Mesenchymal stem cell (in vitro differentiated cells and primary cell): ENCODE measurements around the gene SDC4.

Source experiments
- DNase-seq: peaks from one replicate; pipeline ENCODE4 v3.0.0-alpha.2; 2013
- H2AFZ ChIP-seq: one replicate; pipeline ENCODE4 v1.6.1; 2013; ENCODE audit warnings: low read depth, mild to moderate bottlenecking, control low read depth, inconsistent platforms, low read length, moderate library complexity
- H2AK5ac ChIP-seq: 2 replicates; pipeline ENCODE4 v1.6.1; 2013; ENCODE audit warnings: low read length, moderate library complexity, mild to moderate bottlenecking, inconsistent platforms; ENCODE audit not compliant: severe bottlenecking
- H2BK120ac ChIP-seq: one replicate; pipeline ENCODE4 v1.6.1; 2013; ENCODE audit warnings: low read depth, mild to moderate bottlenecking, inconsistent platforms, low read length, moderate library complexity
- H2BK12ac ChIP-seq, 2 experiments: one replicate each; pipeline ENCODE4 v1.6.1; 2013; ENCODE audit warnings: inconsistent platforms in 2 of 2, low read length in 2 of 2, mild to moderate bottlenecking in 2 of 2, moderate library complexity in 2 of 2, control low read depth in 1 of 2
- H2BK15ac ChIP-seq: one replicate; pipeline ENCODE4 v1.6.1; 2013; ENCODE audit warnings: mild to moderate bottlenecking, low read depth, inconsistent platforms; ENCODE audit not compliant: poor library complexity, severe bottlenecking
- H2BK5ac ChIP-seq: 2 replicates; pipeline ENCODE4 v1.6.1; 2013; ENCODE audit warnings: low read depth, mild to moderate bottlenecking, low read length, control low read depth, inconsistent platforms; ENCODE audit not compliant: poor library complexity, severe bottlenecking
- H3K14ac ChIP-seq, 2 experiments: one replicate each; pipeline ENCODE4 v1.6.1; 2013; ENCODE audit warnings: inconsistent platforms in 2 of 2, low read length in 2 of 2, control low read depth in 1 of 2, mild to moderate bottlenecking in 1 of 2, moderate library complexity in 1 of 2
- H3K18ac ChIP-seq, 2 experiments: one replicate each; pipeline ENCODE4 v1.6.1; 2013; ENCODE audit warnings: inconsistent platforms in 2 of 2, low read length in 2 of 2, control low read depth in 1 of 2, low read depth in 1 of 2, mild to moderate bottlenecking in 1 of 2
- H3K23ac ChIP-seq, 2 experiments: one replicate each; pipeline ENCODE4 v1.6.1; 2013; ENCODE audit warnings: inconsistent platforms in 2 of 2, low read length in 2 of 2, mild to moderate bottlenecking in 2 of 2, moderate library complexity in 2 of 2, control low read depth in 1 of 2
- H3K27ac ChIP-seq: 2 replicates; pipeline ENCODE4 v1.5.1; 2013; ENCODE audit warnings: mild to moderate bottlenecking, moderate library complexity, low read length, control low read depth, inconsistent platforms; ENCODE audit not compliant: poor library complexity, severe bottlenecking
- H3K27me3 ChIP-seq, 2 experiments: 2 replicates each; pipeline versions ENCODE4 v1.6.1 to v1.7.0; 2013; ENCODE audit warnings: low read length in 2 of 2, mild to moderate bottlenecking in 2 of 2, moderate library complexity in 2 of 2, control low read depth in 1 of 2, inconsistent platforms in 1 of 2; ENCODE audit not compliant: control insufficient read depth in 1 of 2, insufficient read depth in 1 of 2
- H3K36me3 ChIP-seq, 2 experiments: 2 replicates each; pipeline versions ENCODE4 v1.6.1 to v1.7.0; 2013; ENCODE audit warnings: low read length in 2 of 2, control low read depth in 1 of 2, inconsistent platforms in 1 of 2, low read depth in 1 of 2, mild to moderate bottlenecking in 1 of 2; ENCODE audit not compliant: insufficient read depth in 2 of 2, control insufficient read depth in 1 of 2
- H3K4ac ChIP-seq, 2 experiments: one replicate each; pipeline ENCODE4 v1.6.1; 2013; ENCODE audit warnings: inconsistent platforms in 2 of 2, low read length in 2 of 2, mild to moderate bottlenecking in 2 of 2, moderate library complexity in 2 of 2, control low read depth in 1 of 2, low read depth in 1 of 2
- H3K4me1 ChIP-seq: 2 replicates; pipeline ENCODE4 v1.6.1; 2013; ENCODE audit warnings: low read depth, low read length, control low read depth; ENCODE audit not compliant: control insufficient read depth, insufficient read depth
- H3K4me2 ChIP-seq: 2 replicates; pipeline ENCODE4 v1.6.1; 2013; ENCODE audit warnings: low read length, mild to moderate bottlenecking, inconsistent platforms; ENCODE audit not compliant: poor library complexity, severe bottlenecking
- H3K4me3 ChIP-seq, 2 experiments: 2 replicates each; pipeline versions ENCODE4 v1.5.1 to v1.7.0; 2013; ENCODE audit warnings: low read length in 2 of 2, mild to moderate bottlenecking in 2 of 2, control low read depth in 1 of 2, low read depth in 1 of 2; ENCODE audit not compliant: insufficient read depth in 1 of 2
- H3K79me1 ChIP-seq: replicated peaks from 2 replicates; pipeline ENCODE4 v1.6.1; 2013; ENCODE audit warnings: mild to moderate bottlenecking, control low read depth, low read length, inconsistent platforms; ENCODE audit not compliant: poor library complexity, severe bottlenecking
- H3K9ac ChIP-seq: 2 replicates; pipeline ENCODE4 v1.7.0; 2013; ENCODE audit warnings: mild to moderate bottlenecking, low read length, moderate library complexity
- H3K9me3 ChIP-seq: 2 replicates; pipeline ENCODE4 v1.7.0; 2013; ENCODE audit warnings: mild to moderate bottlenecking, low read length; ENCODE audit not compliant: control insufficient read depth
- H4K8ac ChIP-seq: one replicate; pipeline ENCODE4 v1.6.1; 2013; ENCODE audit warnings: inconsistent platforms, mild to moderate bottlenecking, low read length, moderate library complexity
- H4K91ac ChIP-seq: one replicate; pipeline ENCODE4 v1.6.1; 2013; ENCODE audit warnings: mild to moderate bottlenecking, low read length, inconsistent platforms
- WGBS: methylation state at CpG from one replicate; pipeline ENCODE4 v1.1.7; 2013; ENCODE audit warnings: mixed read lengths; 5-methylcytosine and 5-hydroxymethylcytosine counted together

SDC4 gene

GRCh38 chr20:45365444-45365970, 17.3 kb upstream of the SDC4 start:
- H3K23ac ChIP-seq, result no peak overlapping the region
- 99% methylated on average over 5 of the region's 5 CpGs for WGBS
- no peak overlapping the region for H3K4me3 ChIP-seq
- H3K27me3 ChIP-seq, result no peaks in the 10 kb centered on the region
- peaks cover 27 to 37% of the 10 kb centered on the region in 2 experiments for H3K36me3 ChIP-seq
- no peak for DNase-seq
- H2AK5ac ChIP-seq, result no peak overlapping the region
- H3K9ac ChIP-seq, result no peak overlapping the region
- no peak overlapping the region for H3K27ac ChIP-seq
- H3K4me2 ChIP-seq, result no peak overlapping the region
- H2BK12ac ChIP-seq, result no peak overlapping the region
- no peak overlapping the region for H2BK120ac ChIP-seq
- no peaks in the 10 kb centered on the region for H3K9me3 ChIP-seq
- H3K4ac ChIP-seq, result no peak overlapping the region
- no peak overlapping the region for H2BK15ac ChIP-seq
- peaks cover 27% of the 10 kb centered on the region for H3K79me1 ChIP-seq
- no peak overlapping the region for H2AFZ ChIP-seq
- peaks cover 4% of the 10 kb centered on the region for H3K4me1 ChIP-seq
- no peak overlapping the region for H4K91ac ChIP-seq
- no peak overlapping the region for H3K18ac ChIP-seq
- H3K14ac ChIP-seq, result no peak overlapping the region
- no peak overlapping the region for H2BK5ac ChIP-seq
- no peak overlapping the region for H4K8ac ChIP-seq

DNA sequence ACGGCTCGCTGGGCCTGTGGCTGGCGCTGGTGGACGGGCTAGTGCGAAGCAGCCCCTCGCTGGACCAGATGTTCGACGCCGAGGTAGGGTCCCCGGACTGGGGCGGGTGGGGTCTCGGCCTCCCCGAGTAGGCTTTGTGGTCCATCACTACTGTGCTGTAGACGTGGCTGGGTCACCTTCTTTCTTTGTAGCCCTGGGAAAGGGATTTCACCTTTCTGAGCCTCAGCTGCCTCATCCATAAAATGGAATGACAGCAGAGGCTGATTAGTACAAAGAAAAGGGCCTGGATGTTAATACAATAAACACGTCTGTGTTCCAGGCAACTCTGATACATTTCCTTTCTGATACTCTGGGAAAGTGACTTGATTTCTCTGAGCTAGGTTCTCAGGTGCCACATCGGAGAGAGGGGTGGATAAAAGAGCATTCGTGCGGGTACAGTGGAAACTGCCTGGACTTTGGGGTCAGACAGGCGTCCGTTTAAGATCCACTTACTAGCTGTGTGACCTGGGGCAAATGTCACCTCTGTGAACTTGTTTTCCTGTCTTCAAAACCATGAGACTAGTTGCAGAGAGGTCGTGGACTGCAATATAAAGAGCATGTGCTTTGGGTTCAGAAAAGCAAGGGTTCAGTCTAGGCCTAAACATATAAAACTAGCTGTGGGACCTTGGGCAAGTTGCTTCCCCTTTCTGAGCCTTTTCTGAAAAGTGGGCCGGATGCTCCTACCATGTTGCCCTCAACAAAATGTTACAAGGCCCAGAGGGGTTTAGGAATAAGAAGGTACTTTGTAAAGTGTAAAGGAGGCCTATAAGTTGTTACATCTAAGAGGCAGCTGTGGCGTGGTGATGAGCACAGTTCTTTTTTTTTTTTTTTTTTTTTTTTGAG, 15.6 kb upstream of the SDC4 start:
- Histone ChIP-seq H2AK5ac (no peak overlapping the region), H3K9ac (peak overlapping the region; percentile 99), H3K4ac (no peak overlapping the region), H3K14ac (peak overlapping the region in 1 of 2 experiments; percentile 45), H3K18ac (peak overlapping the region in 1 of 2 experiments; percentile 73), H2BK5ac (no peak overlapping the region), H4K91ac (no peak overlapping the region), H2BK120ac (no peak overlapping the region), H2BK15ac (no peak overlapping the region), H3K27ac (no peak overlapping the region), H3K4me2 (peak overlapping the region; percentile 76), H3K79me1 (peaks cover 27% of the 10 kb centered on the region), H2BK12ac (no peak overlapping the region), H3K4me3 (peak overlapping the region; percentile 79 to 95), H3K36me3 (peaks cover 24 to 37% of the 10 kb centered on the region in 2 experiments), H3K23ac (peak overlapping the region in 1 of 2 experiments; percentile 3), H4K8ac (no peak overlapping the region), H3K9me3 (no peaks in the 10 kb centered on the region), H2AFZ (no peak overlapping the region), H3K27me3 (no peaks in the 10 kb centered on the region), H3K4me1 (peaks cover 14% of the 10 kb centered on the region)
- DNase-seq, result no peak
- 28% methylated on average over 23 of the region's 23 CpGs for WGBS

DNA sequence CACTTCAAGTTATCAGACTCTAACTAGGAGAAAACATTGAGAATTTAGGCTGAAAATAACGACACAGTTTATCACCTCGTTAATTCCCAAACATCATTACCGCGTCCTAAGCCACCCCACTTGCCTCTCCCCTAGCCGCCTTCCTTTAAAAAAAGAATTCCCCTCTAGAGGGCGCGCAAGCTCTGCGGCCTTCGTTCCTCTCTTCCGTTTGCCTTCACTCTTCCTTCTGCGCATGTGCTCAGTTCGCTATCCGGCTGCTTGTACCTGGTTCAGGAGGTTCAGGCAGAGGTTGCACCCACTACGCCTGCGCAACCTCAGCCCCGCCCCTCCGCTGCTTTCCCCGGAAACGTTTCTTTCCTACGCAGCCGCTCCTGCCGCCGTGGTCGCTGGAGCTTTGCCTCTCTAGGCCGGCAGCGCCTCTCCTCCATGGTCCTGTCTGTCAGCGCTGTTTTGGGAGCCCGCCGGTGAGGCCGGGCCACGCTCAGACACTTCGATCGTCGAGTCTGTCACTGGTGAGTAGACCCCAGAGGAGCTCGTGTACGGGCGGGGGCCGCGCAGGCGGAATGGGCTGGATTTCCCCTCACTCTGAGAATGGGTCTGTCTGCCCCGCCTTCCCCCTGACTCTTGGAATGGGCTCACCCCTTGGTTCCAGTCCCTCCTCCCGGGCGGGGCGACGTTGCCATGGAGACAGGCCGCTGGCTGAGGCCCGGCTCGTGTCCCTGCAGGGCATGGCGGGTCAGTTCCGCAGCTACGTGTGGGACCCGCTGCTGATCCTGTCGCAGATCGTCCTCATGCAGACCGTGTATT, 14.8 kb upstream of the SDC4 start, which contains the start of gene SYS1:
TSS of gene SYS1 (plus strand) at position 353 of the 807 bp plus-strand sequence. CDS start at position 729, 376 bp downstream.
- no peaks in the 10 kb centered on the region for H3K9me3 ChIP-seq
- H4K8ac ChIP-seq, result peak within 1 kb of the TSS; percentile 99
- peak; percentile 98 for DNase-seq
- WGBS, result under 1% methylated on average over 55 of the region's 55 CpGs
- peak within 1 kb of the TSS; percentile 99 for H3K9ac ChIP-seq
- peak within 1 kb of the TSS; percentile 84 for H2BK5ac ChIP-seq
- no peaks in the 10 kb centered on the region for H3K27me3 ChIP-seq
- no peak within 1 kb of the TSS for H2BK12ac ChIP-seq
- H3K4me2 ChIP-seq, result peak within 1 kb of the TSS; percentile 76
- peak within 1 kb of the TSS; percentile 77 for H2BK120ac ChIP-seq
- peaks cover 22 to 29% of the 10 kb centered on the region in 2 experiments for H3K36me3 ChIP-seq
- H3K18ac ChIP-seq, result peak within 1 kb of the TSS; percentile 95 to 98
- peak within 1 kb of the TSS in 1 of 2 experiments; percentile 69 for H3K14ac ChIP-seq
- H4K91ac ChIP-seq, result peak within 1 kb of the TSS; percentile 92
- peaks cover 24% of the 10 kb centered on the region for H3K79me1 ChIP-seq
- H2BK15ac ChIP-seq, result peak within 1 kb of the TSS; percentile 84
- H2AK5ac ChIP-seq, result peak within 1 kb of the TSS; percentile 55
- peak within 1 kb of the TSS; percentile 79 to 95 for H3K4me3 ChIP-seq
- H3K23ac ChIP-seq, result peak within 1 kb of the TSS in 1 of 2 experiments; percentile 3
- H3K4ac ChIP-seq, result peak within 1 kb of the TSS in 1 of 2 experiments; percentile 90
- H3K4me1 ChIP-seq, result peaks cover 19% of the 10 kb centered on the region
- H2AFZ ChIP-seq, result peak within 1 kb of the TSS; percentile 91
- peak within 1 kb of the TSS; percentile 95 for H3K27ac ChIP-seq
